GM21360 (cell line): Measurements from ENCODE around the gene ABCB7.
"Not testable (repeated sequence)": the region's sequence is repeated elsewhere in the genome, so short reads cannot be mapped to it uniquely, and the experiment has no call there.

Source experiments
- ATAC-seq: cut with Tn5 transposase; IDR thresholded peaks from one replicate; pipeline ENCODE4 v1.9.1; 2021; ENCODE audit warnings: mild to moderate bottlenecking, moderate library complexity; ENCODE audit not compliant: unreplicated experiment

ABCB7 gene

DNA sequence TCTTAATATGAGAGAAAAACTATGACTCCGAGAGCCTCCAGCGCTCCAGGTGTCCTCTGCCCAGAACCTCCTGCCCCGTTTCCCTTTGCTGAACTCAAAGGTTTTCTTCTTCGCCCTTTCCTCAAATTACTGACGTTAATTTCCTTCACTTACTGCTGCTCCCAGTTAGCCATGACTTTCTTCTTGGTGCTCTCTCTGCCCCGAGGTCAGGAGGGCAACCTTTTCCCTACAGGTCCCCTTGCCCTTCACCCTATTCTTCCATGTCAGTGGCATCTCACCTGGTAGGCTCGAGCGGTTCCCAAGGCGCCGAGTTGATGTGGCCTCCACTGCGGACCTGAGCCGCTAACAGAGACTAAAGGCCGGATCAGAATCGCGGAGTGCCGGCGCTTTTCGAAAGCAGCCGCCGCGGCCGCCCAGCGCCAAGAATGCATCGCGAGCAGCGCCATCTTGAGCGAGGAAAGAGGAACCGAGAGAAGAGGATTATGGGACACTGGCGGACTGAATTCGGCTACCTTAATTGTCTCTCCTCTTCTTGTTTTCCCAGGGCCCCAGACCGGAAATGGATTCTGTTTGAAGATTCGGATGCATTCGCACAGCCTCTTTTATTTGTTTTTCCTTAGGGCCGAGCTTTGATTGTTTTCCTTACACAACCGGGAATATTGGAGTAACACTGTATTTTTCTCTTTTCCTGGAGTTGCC lies at the start of gene ABCB7:
Gene ABCB7 (minus strand): TSS at position 457 of the 699 bp plus-strand sequence. CDS start 11 bp downstream, at position 446.
- peak; percentile 91 for ATAC-seq

DNA sequence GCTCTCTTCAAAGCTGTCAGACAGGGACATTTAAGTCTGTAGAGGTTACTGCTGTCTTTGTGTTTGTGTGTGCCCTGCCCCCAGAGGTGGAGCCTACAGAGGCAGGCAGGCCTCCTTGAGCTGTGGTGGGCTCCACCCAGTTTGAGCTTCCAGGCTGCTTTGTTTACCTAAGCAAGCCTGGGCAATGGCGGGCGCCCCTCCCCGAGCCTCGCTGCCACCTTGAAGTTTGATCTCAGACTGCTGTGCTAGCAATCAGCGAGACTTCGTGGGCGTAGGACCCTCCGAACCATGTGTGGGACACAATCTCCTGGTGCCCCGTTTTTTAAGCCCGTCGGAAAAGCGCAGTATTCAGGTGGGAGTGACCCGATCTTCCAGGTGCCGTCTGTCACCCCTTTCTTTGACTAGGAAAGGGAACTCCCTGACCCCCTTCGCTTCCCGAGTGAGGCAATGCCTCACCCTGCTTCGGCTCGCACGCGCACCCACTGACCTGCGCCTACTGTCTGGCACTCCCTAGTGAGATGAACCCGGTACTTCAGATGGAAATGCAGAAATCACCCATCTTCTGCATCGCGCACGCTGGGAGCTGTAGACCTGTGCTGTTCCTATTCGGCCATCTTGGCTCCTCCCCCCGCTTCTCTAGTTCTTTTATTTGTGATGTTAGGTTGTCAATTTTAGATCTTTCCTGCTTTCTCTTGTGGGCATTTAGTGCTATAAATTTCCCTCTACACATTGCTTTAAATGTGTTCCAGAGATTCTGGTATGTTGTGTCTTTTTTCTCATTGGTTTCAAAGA lies 32.5 kb upstream of the ABCB7 start:
- not testable (repeated sequence) for ATAC-seq

DNA sequence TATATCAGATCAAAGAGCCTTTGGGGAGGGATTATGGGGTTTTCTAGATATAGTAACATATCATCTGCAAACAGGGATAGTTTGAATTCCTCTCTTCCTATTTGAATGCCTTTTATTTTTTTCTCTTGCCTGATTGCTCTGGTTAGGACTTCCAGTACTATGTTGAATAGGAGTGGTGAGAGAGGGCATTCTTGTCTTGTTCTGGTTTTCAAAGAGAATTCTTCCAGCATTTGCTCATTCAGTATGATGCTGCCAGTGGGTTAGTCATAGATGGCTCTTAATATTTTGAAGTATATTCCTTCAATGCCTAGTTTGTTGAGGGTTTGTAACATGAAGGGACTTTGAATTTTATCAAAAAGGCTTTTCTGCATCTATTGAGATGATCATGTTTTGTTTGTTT lies 25.6 kb upstream of the ABCB7 start:
- no peak for ATAC-seq

DNA sequence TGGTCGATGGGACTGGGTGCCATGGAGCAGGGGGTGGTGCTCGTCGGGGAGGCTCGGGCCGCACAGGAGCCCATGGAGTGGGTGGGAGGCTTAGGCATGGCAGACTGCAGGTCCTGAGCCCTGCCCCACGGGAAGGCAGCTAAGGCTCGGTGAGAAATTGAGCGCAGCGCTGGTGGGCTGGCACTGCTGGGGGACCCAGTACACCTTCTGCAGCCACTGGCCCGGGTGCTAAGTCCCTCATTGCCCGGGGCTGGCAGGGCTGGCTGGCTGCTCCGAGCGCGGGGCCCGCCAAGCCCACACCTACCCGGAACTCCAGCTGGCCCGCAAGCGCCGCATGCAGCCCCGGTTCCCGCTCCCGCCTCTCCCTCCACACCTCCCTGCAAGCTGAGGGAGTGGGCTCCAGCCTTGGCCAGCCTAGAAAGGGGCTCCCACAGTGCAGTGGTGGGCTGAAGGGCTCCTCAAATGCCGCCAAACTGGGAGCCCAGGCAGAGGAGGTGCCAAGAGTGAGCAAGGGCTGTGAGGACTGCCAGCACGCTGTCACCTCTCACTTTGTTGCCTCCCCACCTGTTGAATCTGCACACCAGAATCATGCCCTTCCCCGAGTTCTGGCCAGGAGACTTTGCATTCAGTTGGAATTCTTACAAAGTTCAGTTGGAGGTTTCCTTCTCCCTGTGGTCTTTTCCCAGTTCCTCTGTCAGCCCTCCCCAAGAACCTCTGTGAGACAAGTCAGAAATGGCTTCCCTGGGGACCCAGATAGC lies 23.6 kb upstream of the ABCB7 start:
- not testable (repeated sequence) for ATAC-seq

DNA sequence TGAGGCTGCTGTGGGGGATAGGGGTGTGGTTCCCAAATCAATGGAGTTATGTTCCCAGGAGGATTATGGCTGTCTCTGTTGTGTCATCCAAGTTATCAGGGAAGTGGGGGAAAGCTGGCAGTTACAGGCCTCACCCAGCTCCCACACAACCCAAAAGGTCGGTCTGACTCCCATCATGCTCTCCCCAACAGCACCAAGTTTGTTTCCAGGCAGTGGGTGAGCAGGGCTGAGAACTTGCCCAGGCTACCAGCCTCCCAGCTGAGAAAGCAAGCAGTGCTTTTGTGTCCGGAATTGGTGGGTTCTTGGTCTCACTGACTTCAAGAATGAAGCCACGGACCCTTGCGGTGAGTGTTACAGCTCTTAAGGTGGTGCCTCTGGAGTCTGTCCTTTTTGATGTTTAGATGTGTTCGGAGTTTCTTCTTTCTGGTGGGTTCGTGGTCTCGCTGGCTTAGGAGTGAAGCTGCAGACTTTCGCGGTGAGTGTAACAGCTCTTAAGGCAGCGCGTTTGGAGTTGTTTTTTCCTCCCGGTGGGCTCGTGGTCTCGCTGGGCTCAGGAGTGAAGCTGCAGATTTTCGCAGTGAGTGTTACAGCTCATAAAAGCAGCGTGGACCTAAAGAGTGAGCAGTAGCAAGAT lies 16.3 kb upstream of the ABCB7 start:
- ATAC-seq, result not testable (repeated sequence)

DNA sequence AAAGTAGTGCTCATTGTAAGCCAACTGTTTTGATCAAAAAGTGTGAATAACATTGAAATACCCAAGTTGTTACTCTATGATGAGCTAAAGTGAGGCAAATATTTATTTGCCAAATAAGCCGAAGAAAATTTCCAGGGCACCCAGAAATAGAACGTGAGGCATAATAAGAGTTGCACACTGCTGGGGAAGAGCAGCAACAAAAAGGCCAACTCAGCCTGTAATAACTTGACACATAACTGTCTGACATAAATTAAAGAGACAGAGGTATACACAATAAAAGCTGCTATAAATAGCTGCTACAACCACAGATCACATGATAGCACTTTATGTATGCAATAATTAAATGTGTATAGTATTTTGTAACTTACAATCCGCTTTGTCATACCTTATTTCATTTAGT lies 2.0 kb upstream of the ABCB7 start:
- no peak for ATAC-seq

DNA sequence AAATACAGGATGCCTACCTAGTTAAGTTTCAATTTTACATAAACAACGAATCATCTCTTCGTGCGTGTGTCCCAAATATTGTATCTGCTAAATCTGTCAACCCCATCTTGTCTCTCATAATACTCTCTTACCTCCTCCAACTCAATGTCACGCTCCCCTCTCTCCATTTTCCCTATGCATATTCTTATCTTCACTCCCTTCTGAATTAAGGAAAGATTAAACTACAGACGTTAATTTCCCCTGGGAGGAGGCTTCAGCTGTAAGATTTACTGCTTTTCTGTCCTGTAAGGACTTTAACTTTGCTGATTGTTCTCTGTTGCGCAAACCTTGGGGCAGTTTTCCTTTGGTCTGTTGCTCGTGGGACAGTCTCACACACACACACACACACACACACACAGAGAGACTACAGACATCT lies 455 bp upstream of the ABCB7 start:
- ATAC-seq, result no peak

DNA sequence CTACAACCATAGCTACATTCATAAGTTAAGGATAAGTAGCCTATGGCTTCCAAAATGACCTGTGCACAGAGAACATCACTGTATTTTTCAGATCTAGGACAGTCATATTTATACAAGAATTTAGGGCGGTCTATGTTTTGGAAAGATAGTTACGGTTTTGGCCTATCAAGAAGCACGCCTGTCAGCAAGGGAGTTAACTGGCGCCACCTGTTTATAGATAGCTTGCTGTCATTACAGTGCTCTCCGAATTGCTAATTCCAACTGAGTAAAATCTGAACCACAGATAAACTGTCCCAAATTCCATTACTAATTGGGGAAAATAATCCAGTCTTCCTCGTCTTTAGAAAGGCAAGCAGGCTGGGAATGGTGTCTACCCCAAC lies 646 bp downstream of the ABCB7 start:
- peak; percentile 31 for ATAC-seq

DNA sequence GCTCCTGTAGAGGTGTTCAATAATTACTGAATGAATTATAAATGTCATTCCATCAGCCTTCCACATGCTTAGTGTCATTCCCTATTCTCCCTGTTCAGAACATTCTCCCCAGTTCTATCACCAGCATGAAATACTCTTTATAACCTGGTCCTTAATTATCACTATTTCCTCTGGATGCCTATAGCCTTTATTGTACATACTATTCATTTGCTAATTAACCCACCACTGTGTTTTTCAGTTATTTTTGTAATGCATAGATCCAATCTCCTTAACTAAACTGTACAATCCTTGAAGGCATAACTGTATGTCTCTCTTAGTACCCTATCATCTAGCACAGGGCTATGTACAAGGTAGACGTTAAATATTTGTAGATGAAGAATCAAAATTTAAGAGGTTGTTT lies 1.2 kb downstream of the ABCB7 start:
- ATAC-seq, result no peak

DNA sequence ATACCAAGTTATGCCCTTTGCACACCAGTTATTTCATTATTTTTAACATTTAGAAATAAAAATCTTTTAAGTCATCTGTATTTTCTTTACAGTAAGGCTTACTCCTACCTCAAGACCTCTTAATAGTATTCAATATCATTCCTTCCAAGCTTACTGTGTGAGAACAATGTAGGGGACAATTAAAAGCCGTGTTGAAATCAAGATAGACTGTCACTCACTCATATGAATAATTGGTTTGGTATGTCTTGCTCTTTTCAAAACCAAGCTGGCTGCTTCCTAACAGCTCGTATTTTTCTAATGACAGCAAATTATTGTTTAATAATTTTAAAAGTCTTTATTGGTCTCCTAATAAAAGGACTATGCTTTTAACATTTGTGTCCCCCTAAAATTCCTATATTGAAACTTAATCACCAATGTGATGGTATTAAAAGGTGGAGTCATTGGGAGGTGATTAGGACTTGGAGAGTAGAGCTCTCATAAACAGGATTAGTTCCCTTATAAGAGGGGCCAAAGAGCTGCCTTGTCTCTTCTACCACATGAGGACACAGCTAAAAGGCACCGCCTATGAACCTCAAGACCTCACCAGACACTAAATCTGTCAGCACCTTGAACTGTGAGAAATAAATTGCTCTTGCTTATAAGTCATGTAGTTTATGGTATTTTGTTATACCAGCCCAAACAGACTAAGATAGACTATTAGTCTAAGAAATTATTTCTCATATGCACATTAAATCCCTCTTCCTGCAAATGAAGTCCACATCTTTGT lies 4.1 kb downstream of the ABCB7 start:
- no peak for ATAC-seq

DNA sequence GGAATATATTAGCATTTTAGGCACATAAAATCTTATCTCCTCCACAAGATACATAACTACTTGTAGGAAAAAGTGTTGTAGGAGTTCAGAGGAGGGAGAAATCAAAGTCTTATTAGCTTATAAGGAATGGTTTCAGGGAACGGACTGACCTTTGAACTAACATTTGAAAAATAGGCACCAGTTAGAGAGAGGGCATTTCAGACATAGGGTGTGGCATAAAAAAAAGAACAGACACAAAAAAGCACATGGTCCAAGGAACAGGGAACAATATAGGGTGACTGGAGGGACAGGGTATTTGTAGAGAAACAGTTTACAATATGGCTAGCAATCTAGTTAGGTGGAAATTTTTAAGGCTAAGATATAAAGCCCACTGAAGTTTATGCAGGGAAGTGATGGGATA lies 6.4 kb downstream of the ABCB7 start:
- ATAC-seq, result no peak

DNA sequence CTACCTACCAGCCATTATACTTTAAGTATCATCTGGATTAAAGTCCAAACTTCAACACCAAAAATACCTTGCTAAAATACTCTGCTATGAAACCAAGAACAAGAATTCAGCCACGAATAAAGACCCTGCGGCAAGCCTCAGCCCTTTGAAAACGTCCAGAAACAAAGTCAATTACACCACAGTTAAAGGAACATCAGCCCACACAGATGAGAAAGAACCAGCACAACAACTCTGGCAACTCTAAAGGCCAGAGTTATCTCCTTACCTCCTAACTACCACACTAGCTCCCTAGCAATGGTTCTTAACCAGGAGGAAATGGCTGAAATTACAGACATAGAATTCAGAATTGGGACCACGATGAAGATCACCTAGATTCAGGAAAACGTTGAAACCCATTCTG lies 23.4 kb downstream of the ABCB7 start:
- no peak for ATAC-seq

DNA sequence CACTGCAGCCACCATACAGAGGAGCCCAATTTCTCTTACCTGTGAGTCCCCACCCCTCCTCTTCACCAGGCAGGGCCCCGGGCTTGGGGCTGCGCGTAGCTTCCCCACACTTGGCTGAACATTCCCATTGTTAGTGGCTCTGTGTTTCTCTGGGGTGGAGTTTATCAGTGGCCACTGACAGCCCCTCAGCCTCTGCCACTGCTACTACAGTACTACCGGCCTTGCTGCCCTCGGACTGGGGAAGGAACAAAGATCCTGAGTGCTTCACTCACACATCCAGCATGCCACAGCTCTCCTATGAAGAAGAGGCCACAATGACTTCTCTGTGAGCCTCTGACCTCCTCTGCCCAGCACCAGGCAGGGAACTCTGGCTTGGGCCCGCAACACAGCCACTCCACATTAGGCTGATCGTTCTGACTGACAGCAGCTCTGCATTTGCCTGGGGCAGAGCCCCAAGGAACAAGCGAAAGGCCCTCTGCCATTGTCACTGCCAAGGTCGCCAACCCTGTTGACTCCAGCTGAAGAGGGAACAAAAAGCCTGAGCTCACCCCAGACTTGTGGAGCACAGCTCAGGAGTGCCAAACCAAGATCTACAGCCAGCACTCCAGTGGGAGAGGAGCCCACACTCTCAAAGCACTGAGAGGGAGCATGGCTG lies 24.0 kb downstream of the ABCB7 start:
- ATAC-seq, result no peak

DNA sequence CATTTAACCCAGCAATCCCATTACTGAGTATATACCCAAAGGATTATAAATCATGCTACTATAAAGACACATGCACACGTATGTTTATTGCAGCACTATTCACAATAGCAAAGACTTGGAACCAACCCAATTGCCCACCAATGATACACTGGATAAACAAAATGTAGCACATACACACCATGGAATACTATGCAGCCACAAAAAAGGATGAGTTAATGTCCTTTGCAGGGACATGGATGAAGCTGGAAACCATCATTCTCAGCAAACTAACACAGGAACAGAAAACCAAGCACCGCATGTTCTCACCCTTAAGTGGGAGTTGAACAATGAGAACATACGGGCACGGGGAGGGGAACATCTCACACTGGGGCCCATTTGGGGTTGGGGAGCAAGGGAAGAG lies 27.0 kb downstream of the ABCB7 start:
- not testable (repeated sequence) for ATAC-seq

DNA sequence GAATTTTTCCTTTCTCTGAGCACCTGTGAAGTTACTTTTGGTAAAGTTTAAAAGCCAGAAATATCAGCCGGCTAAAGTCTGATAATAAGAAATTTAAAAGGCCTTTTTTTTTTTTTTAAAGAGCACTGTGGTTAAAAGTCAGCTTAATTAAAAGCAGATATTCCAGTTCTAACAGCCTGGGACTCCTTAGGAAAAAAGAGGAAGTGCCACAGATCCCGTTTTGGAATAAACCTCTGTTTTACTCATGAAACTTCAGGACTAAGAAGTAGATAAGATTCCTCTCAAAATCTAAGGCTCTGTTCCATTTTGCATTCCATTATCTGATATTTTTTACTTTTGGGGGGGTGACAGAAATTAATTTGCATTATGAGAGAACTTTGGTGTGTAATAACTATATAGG lies 37.8 kb downstream of the ABCB7 start:
- no peak for ATAC-seq

DNA sequence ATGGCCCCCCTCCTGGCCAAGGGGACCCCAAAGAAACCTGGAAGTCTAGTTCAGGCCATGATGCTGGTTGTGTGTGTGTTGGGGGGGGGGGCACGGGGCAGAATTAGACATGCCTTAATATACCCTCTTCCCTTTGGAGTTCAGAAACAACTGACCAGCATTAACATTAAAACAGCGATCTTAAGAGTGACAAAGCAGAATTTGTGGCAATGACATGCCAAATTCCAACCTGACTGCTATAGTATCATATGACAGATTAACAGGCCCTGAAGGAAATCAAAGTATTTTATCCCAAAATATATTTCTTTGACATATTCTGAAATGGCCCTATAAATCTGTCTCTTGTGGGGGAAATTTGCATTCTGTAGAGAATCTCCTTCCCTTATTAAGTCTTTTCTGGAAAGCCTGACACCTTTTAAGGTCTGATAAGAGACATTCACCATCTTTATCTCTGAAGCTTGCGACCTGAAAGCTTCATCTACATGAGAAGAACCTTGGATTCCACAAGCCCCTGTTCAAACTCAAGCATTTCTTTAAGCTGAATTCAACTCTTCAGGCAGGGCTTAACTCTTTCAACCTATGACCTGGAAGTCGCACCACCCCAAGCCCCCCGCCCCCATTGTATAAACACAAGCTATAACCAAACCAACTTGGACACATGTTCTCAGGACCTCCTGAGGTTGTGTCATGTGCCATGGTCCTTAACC lies 40.2 kb downstream of the ABCB7 start:
- no peak for ATAC-seq

DNA sequence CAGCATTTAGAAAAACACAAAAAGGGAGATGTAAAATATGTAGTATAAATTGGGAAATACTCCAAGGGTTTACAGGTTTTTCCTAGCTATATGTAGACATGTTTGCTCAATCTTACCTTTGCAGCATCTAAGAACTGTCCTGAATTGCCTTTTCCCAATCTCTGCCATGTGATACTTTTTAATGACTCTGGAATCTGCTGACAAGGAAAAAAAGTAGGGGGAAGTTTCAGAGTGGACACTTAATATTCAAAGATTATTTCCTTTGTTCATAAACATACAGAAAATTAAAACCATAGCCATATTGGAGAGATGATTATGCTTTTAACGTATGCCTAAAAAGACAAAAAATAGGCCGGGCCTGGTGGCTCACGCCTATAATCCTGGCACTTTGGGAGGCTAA lies 41.4 kb downstream of the ABCB7 start:
- no peak for ATAC-seq

DNA sequence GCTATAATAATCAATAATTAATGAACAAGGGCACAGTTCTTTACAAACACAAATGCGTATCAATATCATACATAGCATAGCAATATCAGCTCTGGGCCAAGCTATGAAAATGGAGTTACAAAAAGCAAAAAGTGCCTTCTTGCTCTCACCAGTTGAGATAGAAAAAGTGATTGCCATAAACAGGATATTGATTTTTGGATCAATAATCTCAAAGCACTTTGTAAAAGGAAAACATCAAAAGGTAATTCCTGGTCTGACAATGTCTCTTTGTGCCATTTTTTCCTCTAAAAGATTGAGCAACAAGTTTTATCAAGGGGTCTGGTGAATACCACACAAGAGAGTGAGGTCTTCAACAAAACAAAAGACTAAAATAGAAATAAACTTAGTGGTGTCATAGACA lies 42.4 kb downstream of the ABCB7 start:
- ATAC-seq, result no peak

DNA sequence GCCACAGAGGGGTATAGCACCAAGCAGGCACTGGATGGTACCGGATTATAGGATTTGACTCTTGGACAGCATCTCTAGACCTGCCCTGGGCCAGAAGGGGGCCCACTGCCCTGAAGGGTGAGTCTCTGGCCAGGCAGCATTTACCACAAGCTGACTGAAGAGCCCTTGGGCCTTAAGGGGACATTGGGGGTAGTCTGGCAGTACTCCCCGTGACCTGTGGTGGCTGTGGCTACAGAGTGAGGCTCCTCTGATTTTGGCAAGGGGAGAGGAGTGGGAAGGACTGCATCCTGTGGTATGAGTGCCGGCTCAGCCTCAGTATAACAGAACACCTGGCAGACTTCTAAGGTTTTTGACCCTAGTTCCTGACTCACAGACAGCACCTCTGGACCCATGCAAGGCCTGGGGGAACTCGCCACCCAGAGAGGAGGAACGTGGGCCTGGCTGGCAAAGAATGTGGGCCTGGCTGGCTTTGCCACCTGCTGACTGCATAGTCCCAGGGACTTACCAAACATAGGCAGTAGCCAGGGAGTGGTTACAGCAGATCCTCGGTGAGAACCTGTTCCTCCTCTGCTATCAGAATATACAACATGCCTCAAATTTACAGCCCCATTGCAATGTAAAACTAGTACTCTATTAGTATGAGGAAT lies 48.1 kb downstream of the ABCB7 start:
- ATAC-seq, result no peak
